Right lung (tissue), 5 donors: Measurements from ENCODE around the gene AGMAT. TPM values are rescaled to one million over a fixed set of nuclear protein-coding genes. Genes with fewer than 3 reads are reported as not detected.

Source experiments
- DNase-seq, 2 donors: peaks; one replicate each; pipeline ENCODE4 v3.0.0-alpha.2; 2013
- polyA plus RNA-seq, 5 donors: library from polyadenylated mRNA; unstranded; fragments of 120-200 nt; gene quantifications; one replicate each; pipeline versions ENCODE4 v1.2.1 to v1.2.3, GENCODE V29; 2013; ENCODE audit warnings: inconsistent platforms in 1 of 5, low replicate concordance in 1 of 5; ENCODE audit not compliant: insufficient read length in 5 of 5, insufficient read depth in 1 of 5

The AGMAT gene
- polyA plus RNA-seq, 5 donors: 0.32 to 0.67 (median 0.39) TPM

GRCh38 chr1:15568387-15569073, 16.3 kb downstream of the AGMAT start:
- no peak for DNase-seq

- no peak for DNase-seq
Measured at GRCh38 chr1:15559189-15559810, 25.6 kb downstream of the AGMAT start.

GRCh38 chr1:15558516-15558915, 26.3 kb downstream of the AGMAT start:
- DNase-seq: no peak

- DNase-seq: no peak
Measured at GRCh38 chr1:15557594-15557993, 27.3 kb downstream of the AGMAT start.

GRCh38 chr1:15557008-15557407, 27.8 kb downstream of the AGMAT start:
- no peak for DNase-seq

- no peak for DNase-seq
Measured at GRCh38 chr1:15550573-15550972, 34.3 kb downstream of the AGMAT start.

GRCh38 chr1:15546641-15547040, 38.2 kb downstream of the AGMAT start:
- DNase-seq: no peak

GRCh38 chr1:15543589-15544568, 41.0 kb downstream of the AGMAT start:
- DNase-seq: no peak

GRCh38 chr1:15543251-15543588, 41.6 kb downstream of the AGMAT start:
- DNase-seq: no peak

GRCh38 chr1:15542388-15543250, 42.2 kb downstream of the AGMAT start:
- no peak for DNase-seq

- DNase-seq: no peak
Measured at GRCh38 chr1:15541231-15541792, 43.5 kb downstream of the AGMAT start.

GRCh38 chr1:15540186-15540585, 44.7 kb downstream of the AGMAT start:
- no peak for DNase-seq

GRCh38 chr1:15538771-15539170, 46.1 kb downstream of the AGMAT start:
- no peak for DNase-seq

- no peak for DNase-seq
Measured at GRCh38 chr1:15531682-15532081, 53.2 kb downstream of the AGMAT start.

GRCh38 chr1:15531003-15531402, 53.8 kb downstream of the AGMAT start:
- no peak for DNase-seq

GRCh38 chr1:15526490-15527339, 58.1 kb downstream of the AGMAT start, which contains the start of gene DNAJC16:
DNAJC16 (plus strand) TSS chr1:15526848; CDS start chr1:15529106, 2,258 bp downstream.
- DNase-seq: peak; percentile 100

GRCh38 chr1:15526021-15526489, 58.8 kb downstream of the AGMAT start:
- no peak for DNase-seq

- peak in 1 of 2 donors; percentile 97 for DNase-seq
Measured at GRCh38 chr1:15525050-15526020, 59.5 kb downstream of the AGMAT start.
